Measurements from ENCODE around the gene TAF8. TPM values are rescaled to one million over a fixed set of nuclear protein-coding genes. Genes with fewer than 3 reads are reported as not detected.

Gene TAF8
- total and polyA plus RNA-seq, 10 of the 15 experiments (the other 5 are each of a cell fraction or from before 2014, with no cell fraction given): 11.7 to 30.9 (median 19.9) TPM

- no peak for FAIRE-seq
- RAD21 ChIA-PET (ENCODE audit: unreplicated experiment): interaction anchor here (2.4 kb wide), 1 partner anchor 59 kb away, joined by 9 read pairs; no protein-coding TSS in a partner anchor
- CTCF ChIA-PET: interaction anchor here (0.6 to 1.0 kb wide), 2 partner anchors 26 to 274 kb away, joined by 3 read pairs; no protein-coding TSS in a partner anchor
These were observed 55.4 kb downstream of the TAF8 start for GRCh38 chr6:42105709-42106108.

GRCh38 chr6:42106112-42107023, 56.0 kb downstream of the TAF8 start:
- DNase-seq (ENCODE audit: low read depth, low spot score): no peak
- BruUV-seq (replicated peaks): no TSS peak
- Histone ChIP-seq H3K4me2 (ENCODE audit: control insufficient read depth, insufficient read depth) (no peak overlapping the region), H3K4me1 (ENCODE audit: control insufficient read depth, insufficient read depth, low read length) (no peaks in the 10 kb centered on the region), H3K4me3 (no peak overlapping the region), H2AFZ (ENCODE audit: control insufficient read depth, low read depth, low read length) (no peak overlapping the region), H3K36me3 (ENCODE audit: control insufficient read depth in 2 of 2, insufficient read depth in 2 of 2, low read length in 1 of 2) (no peaks in the 10 kb centered on the region), H3K27ac (ENCODE audit: control insufficient read depth, insufficient read depth) (no peak overlapping the region), H3K9me3 (replicated peaks; ENCODE audit: control insufficient read depth, insufficient read depth, low read length) (no peaks in the 10 kb centered on the region; the same call in 2 of the 3 replicates), H3K27me3 (replicated peaks in 1 of 2; ENCODE audit: control insufficient read depth in 2 of 2, insufficient read depth in 2 of 2, low read length in 1 of 2) (peaks cover 0 to 3% of the 10 kb centered on the region in 2 experiments; a peak in 1 of 4 replicates), H3K9ac (ENCODE audit: control insufficient read depth, insufficient read depth, low read length) (no peak overlapping the region), H3K79me2 (ENCODE audit: control insufficient read depth, insufficient read depth, low read length) (no peaks in the 10 kb centered on the region), H4K20me1 (ENCODE audit: control insufficient read depth, insufficient read depth) (no peaks in the 10 kb centered on the region)
- RAD21 ChIA-PET (ENCODE audit: unreplicated experiment): interaction anchor here (1.0 kb wide), 1 partner anchor 10 kb away, joined by 3 read pairs; no protein-coding TSS in a partner anchor
- in situ Hi-C loops (cut with MboI) (no loop called here), intact Hi-C loops (cut with micrococcal nuclease; ENCODE audit: unreplicated experiment) (no loop called here)
- no peak for ATAC-seq
- CTCF ChIA-PET: interaction anchor here (0.6 kb wide), 1 partner anchor 274 kb away, joined by 3 read pairs; no protein-coding TSS in a partner anchor
- TF ChIP-seq SUZ12 (IDR thresholded peaks at IDR 0.05; ENCODE audit: unreplicated experiment): no peak
- TF ChIP-seq IRF3 (IDR thresholded peaks at IDR 0.05): no peak
- TF ChIP-seq SIN3A (IDR thresholded peaks at IDR 0.05; ENCODE audit: low read depth, low read length): no peak
- no peak for TF ChIP-seq STAT1 (conservative IDR thresholded peaks at IDR 0.05)
- no peak for TF ChIP-seq KAT2A (conservative IDR thresholded peaks at IDR 0.05; ENCODE audit: control insufficient read depth, low read depth, low read length)
- no peak for TF ChIP-seq SIX5 (IDR thresholded peaks at IDR 0.05; ENCODE audit: low read depth, low read length, severe bottlenecking)
- TF ChIP-seq TBL1XR1 (IDR thresholded peaks at IDR 0.05; ENCODE audit: low read depth, low read length): no peak
- TF ChIP-seq MEF2A (IDR thresholded peaks at IDR 0.05; ENCODE audit: insufficient read depth, low read depth, low read length): no peak
- TF ChIP-seq NFYB (IDR thresholded peaks at IDR 0.05; ENCODE audit: insufficient read depth, low read depth, low read length): no peak
- TF ChIP-seq SRF (IDR thresholded peaks at IDR 0.05; ENCODE audit: low read depth in 2 of 2, low read length in 2 of 2): no peak
- no peak for TF ChIP-seq MYC (IDR thresholded peaks at IDR 0.05; ENCODE audit: insufficient read depth, insufficient read length, insufficient replicate concordance, low read length, severe bottlenecking)
- no peak for TF ChIP-seq LARP7 (IDR thresholded peaks at IDR 0.05)
- no peak for TF ChIP-seq CBX3 (IDR thresholded peaks at IDR 0.05; ENCODE audit: borderline replicate concordance, low read depth)
- TF ChIP-seq RB1 (IDR thresholded peaks at IDR 0.05; ENCODE audit: borderline replicate concordance): no peak
- TF ChIP-seq YY1 (IDR thresholded peaks at IDR 0.05; ENCODE audit: low read depth, low read length): no peak
- FAIRE-seq: no peak
- SMC1A ChIA-PET (ENCODE audit: uncharacterized antibody, unreplicated experiment): no interaction called here
- WGBS (ENCODE audit: insufficient coverage, insufficient replicate concordance, low lambda C conversion rate, missing lambda C conversion rate): 60% methylated on average over 15 of the region's 19 CpGs
- POLR2A ChIA-PET: interaction anchor here (0.6 kb wide), 1 partner anchor 692 kb away, joined by 3 read pairs; no protein-coding TSS in a partner anchor

More at GRCh38 chr6:42105709-42106108, 55.4 kb downstream of the TAF8 start:
- Histone ChIP-seq H3K4me3 (no peak overlapping the region), H3K9ac (ENCODE audit: control insufficient read depth, insufficient read depth, low read length) (no peak overlapping the region), H3K9me3 (replicated peaks; ENCODE audit: control insufficient read depth, insufficient read depth, low read length) (no peaks in the 10 kb centered on the region; the same call in 2 of the 3 replicates), H4K20me1 (ENCODE audit: control insufficient read depth, insufficient read depth) (no peaks in the 10 kb centered on the region), H3K4me1 (ENCODE audit: control insufficient read depth, insufficient read depth, low read length) (no peaks in the 10 kb centered on the region), H3K27ac (ENCODE audit: control insufficient read depth, insufficient read depth) (no peak overlapping the region), H3K36me3 (ENCODE audit: control insufficient read depth in 2 of 2, insufficient read depth in 2 of 2, low read length in 1 of 2) (no peaks in the 10 kb centered on the region), H2AFZ (ENCODE audit: control insufficient read depth, low read depth, low read length) (no peak overlapping the region), H3K4me2 (ENCODE audit: control insufficient read depth, insufficient read depth) (no peak overlapping the region), H3K79me2 (ENCODE audit: control insufficient read depth, insufficient read depth, low read length) (no peaks in the 10 kb centered on the region), H3K27me3 (replicated peaks in 1 of 2; ENCODE audit: control insufficient read depth in 2 of 2, insufficient read depth in 2 of 2, low read length in 1 of 2) (peaks cover 0 to 3% of the 10 kb centered on the region in 2 experiments; a peak in 1 of 4 replicates)
- DNase-seq (ENCODE audit: low read depth, low spot score) (no peak), ATAC-seq (no peak)
- 20% methylated on average over 1 of the region's 1 CpG for WGBS (ENCODE audit: insufficient coverage, insufficient replicate concordance, low lambda C conversion rate, missing lambda C conversion rate)
- BruUV-seq (replicated peaks): no TSS peak
- ChIA-PET SMC1A (ENCODE audit: uncharacterized antibody, unreplicated experiment) (no interaction called here), POLR2A (interaction anchor here (0.6 kb wide), 1 partner anchor 692 kb away, joined by 3 read pairs; no protein-coding TSS in a partner anchor)
- in situ Hi-C loops (cut with MboI) (no loop called here), intact Hi-C loops (cut with micrococcal nuclease; ENCODE audit: unreplicated experiment) (no loop called here)
- TF ChIP-seq HDAC2 (IDR thresholded peaks at IDR 0.05): no peak
- TF ChIP-seq POLR2AphosphoS2 (IDR thresholded peaks at IDR 0.05; ENCODE audit: low read depth, low read length): no peak

Measured in GM12878 (cell line).